ENCODE measurements around the gene TOP2B. TPM values are rescaled to one million over a fixed set of nuclear protein-coding genes. Genes with fewer than 3 reads are reported as not detected.

TOP2B gene
- total and polyA plus RNA-seq, 7 experiments from 2014 or later, result 66.6 to 190 (median 123) TPM

GRCh38 chr3:25678581-25678980, 13.9 kb upstream of the TOP2B start:
- peaks cover 0 to 10% (median 0%) of the 10 kb centered on the region in 5 donors for H3K36me3 Mint-ChIP-seq
- CTCF ChIA-PET, result no interaction called here

DNA sequence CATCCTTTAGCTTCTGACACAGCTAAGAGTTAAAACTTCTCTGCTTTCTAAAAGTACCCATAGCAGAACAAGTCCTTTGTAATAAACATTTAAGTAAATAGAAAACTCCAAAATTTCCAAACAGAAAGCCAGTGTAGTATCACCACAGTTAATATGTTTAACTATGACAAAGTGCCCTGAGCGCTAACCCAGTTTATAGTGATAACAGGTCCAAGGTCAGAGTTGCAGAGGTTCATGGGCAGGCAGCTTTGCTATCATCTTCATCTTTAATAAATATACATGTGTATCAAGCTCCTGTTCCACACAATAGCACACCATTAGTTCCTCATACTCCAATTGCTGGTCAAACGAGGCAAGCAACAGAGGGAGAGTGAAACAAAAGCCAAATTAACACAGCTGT, 12.4 kb upstream of the TOP2B start:
- DNase-seq (no peak), ATAC-seq (no peak)
- H3K9me3 Mint-ChIP-seq, result no peaks in the 10 kb centered on the region
- Histone ChIP-seq H3K27me3 (ENCODE audit: control insufficient read depth in 2 of 2, insufficient read depth in 2 of 2, low read length in 2 of 2) (no peaks in the 10 kb centered on the region), H3K9me3 (ENCODE audit: control insufficient read depth in 2 of 3, low read length in 3 of 3) (no peaks in the 10 kb centered on the region), H3K36me3 (ENCODE audit: control insufficient read depth in 2 of 3, insufficient read depth in 3 of 3, low read length in 3 of 3) (no peaks in the 10 kb centered on the region), H3K4me1 (ENCODE audit: control insufficient read depth in 2 of 2, insufficient read depth in 2 of 2, low read length in 2 of 2) (no peaks in the 10 kb centered on the region), H3K4me3 (ENCODE audit: low read length) (no peak overlapping the region), H3K27ac (ENCODE audit: low read depth, low read length) (no peak overlapping the region)
- peaks cover 0 to 10% (median 0%) of the 10 kb centered on the region in 5 donors for H3K27me3 Mint-ChIP-seq
- H3K27ac Mint-ChIP-seq, result no peak overlapping the region
- H3K4me3 Mint-ChIP-seq, result no peak overlapping the region
- H3K4me1 Mint-ChIP-seq, result peaks cover 0 to 4% (median 0%) of the 10 kb centered on the region in 7 donors
- ChIA-PET POLR2A (interaction anchor here (1.4 kb wide), 1 partner anchor 10 kb away, joined by 5 read pairs; no protein-coding TSS in a partner anchor), CTCF (no interaction called here)
- peaks cover 0 to 8% (median 2%) of the 10 kb centered on the region in 5 donors for H3K36me3 Mint-ChIP-seq
- intact Hi-C loops (cut with micrococcal nuclease), result no loop called here

More at GRCh38 chr3:25678581-25678980, 13.9 kb upstream of the TOP2B start:
- intact Hi-C loops (cut with micrococcal nuclease), result no loop called here
- no peak overlapping the region for H3K27ac Mint-ChIP-seq
- POLR2A ChIA-PET, result no interaction called here
- no peaks in the 10 kb centered on the region for H3K9me3 Mint-ChIP-seq
- H3K9me3 ChIP-seq (ENCODE audit: control insufficient read depth in 2 of 3, low read length in 3 of 3), result no peaks in the 10 kb centered on the region
- no peaks in the 10 kb centered on the region for H3K27me3 ChIP-seq (ENCODE audit: control insufficient read depth in 2 of 2, insufficient read depth in 2 of 2, low read length in 2 of 2)
- no peaks in the 10 kb centered on the region for H3K36me3 ChIP-seq (ENCODE audit: control insufficient read depth in 2 of 3, insufficient read depth in 3 of 3, low read length in 3 of 3)
- H3K4me1 ChIP-seq (ENCODE audit: control insufficient read depth in 2 of 2, insufficient read depth in 2 of 2, low read length in 2 of 2), result no peaks in the 10 kb centered on the region
- H3K27me3 Mint-ChIP-seq, result peaks cover 0 to 10% (median 0%) of the 10 kb centered on the region in 5 donors
- H3K4me3 ChIP-seq (ENCODE audit: low read length), result no peak overlapping the region
- H3K27ac ChIP-seq (ENCODE audit: low read depth, low read length), result no peak overlapping the region
- no peak for DNase-seq
- H3K4me1 Mint-ChIP-seq, result peaks cover 0 to 4% (median 0%) of the 10 kb centered on the region in 7 donors
- ATAC-seq, result no peak
- no peak overlapping the region for H3K4me3 Mint-ChIP-seq

GRCh38 chr3:25674670-25675069, 10.0 kb upstream of the TOP2B start:
- intact Hi-C loops (cut with micrococcal nuclease), result no loop called here
- no peaks in the 10 kb centered on the region for H3K27me3 ChIP-seq (ENCODE audit: control insufficient read depth in 2 of 2, insufficient read depth in 2 of 2, low read length in 2 of 2)
- no peak overlapping the region for H3K27ac ChIP-seq (ENCODE audit: low read depth, low read length)
- no peaks in the 10 kb centered on the region for H3K36me3 ChIP-seq (ENCODE audit: control insufficient read depth in 2 of 3, insufficient read depth in 3 of 3, low read length in 3 of 3)
- no peaks in the 10 kb centered on the region for H3K4me1 ChIP-seq (ENCODE audit: control insufficient read depth in 2 of 2, insufficient read depth in 2 of 2, low read length in 2 of 2)
- Mint-ChIP-seq H3K27ac (no peak overlapping the region), H3K4me3 (no peak overlapping the region), H3K36me3 (peaks cover 0 to 5% (median 0%) of the 10 kb centered on the region in 5 donors), H3K4me1 (peaks cover 0 to under 1% (median 0%) of the 10 kb centered on the region in 7 donors), H3K27me3 (peaks cover 0 to 10% (median 0%) of the 10 kb centered on the region in 5 donors), H3K9me3 (no peaks in the 10 kb centered on the region)
- no peak overlapping the region for H3K4me3 ChIP-seq (ENCODE audit: low read length)
- ATAC-seq, result no peak
- POLR2A ChIA-PET, result no interaction called here
- DNase-seq, result no peak
- no peaks in the 10 kb centered on the region for H3K9me3 ChIP-seq (ENCODE audit: control insufficient read depth in 2 of 3, low read length in 3 of 3)
- CTCF ChIA-PET, result no interaction called here

GRCh38 chr3:25673738-25674298, 9.1 kb upstream of the TOP2B start:
- Mint-ChIP-seq H3K27ac (no peak overlapping the region), H3K27me3 (peaks cover 0 to 10% (median 0%) of the 10 kb centered on the region in 5 donors), H3K4me1 (no peaks in the 10 kb centered on the region), H3K36me3 (peaks cover 0 to 5% (median 0%) of the 10 kb centered on the region in 5 donors), H3K4me3 (no peak overlapping the region), H3K9me3 (no peaks in the 10 kb centered on the region)
- DNase-seq, result no peak
- Histone ChIP-seq H3K4me3 (ENCODE audit: low read length) (no peak overlapping the region), H3K27ac (ENCODE audit: low read depth, low read length) (no peak overlapping the region), H3K4me1 (ENCODE audit: control insufficient read depth in 2 of 2, insufficient read depth in 2 of 2, low read length in 2 of 2) (no peaks in the 10 kb centered on the region), H3K27me3 (ENCODE audit: control insufficient read depth in 2 of 2, insufficient read depth in 2 of 2, low read length in 2 of 2) (no peaks in the 10 kb centered on the region), H3K36me3 (ENCODE audit: control insufficient read depth in 2 of 3, insufficient read depth in 3 of 3, low read length in 3 of 3) (no peaks in the 10 kb centered on the region), H3K9me3 (ENCODE audit: control insufficient read depth in 2 of 3, low read length in 3 of 3) (no peaks in the 10 kb centered on the region)
- ChIA-PET CTCF (interaction anchor here (1.3 kb wide), 1 partner anchor 26 kb away, joined by 3 read pairs; no protein-coding TSS in a partner anchor), POLR2A (no interaction called here)
- no peak for ATAC-seq
- intact Hi-C loops (cut with micrococcal nuclease), result no loop called here

DNA sequence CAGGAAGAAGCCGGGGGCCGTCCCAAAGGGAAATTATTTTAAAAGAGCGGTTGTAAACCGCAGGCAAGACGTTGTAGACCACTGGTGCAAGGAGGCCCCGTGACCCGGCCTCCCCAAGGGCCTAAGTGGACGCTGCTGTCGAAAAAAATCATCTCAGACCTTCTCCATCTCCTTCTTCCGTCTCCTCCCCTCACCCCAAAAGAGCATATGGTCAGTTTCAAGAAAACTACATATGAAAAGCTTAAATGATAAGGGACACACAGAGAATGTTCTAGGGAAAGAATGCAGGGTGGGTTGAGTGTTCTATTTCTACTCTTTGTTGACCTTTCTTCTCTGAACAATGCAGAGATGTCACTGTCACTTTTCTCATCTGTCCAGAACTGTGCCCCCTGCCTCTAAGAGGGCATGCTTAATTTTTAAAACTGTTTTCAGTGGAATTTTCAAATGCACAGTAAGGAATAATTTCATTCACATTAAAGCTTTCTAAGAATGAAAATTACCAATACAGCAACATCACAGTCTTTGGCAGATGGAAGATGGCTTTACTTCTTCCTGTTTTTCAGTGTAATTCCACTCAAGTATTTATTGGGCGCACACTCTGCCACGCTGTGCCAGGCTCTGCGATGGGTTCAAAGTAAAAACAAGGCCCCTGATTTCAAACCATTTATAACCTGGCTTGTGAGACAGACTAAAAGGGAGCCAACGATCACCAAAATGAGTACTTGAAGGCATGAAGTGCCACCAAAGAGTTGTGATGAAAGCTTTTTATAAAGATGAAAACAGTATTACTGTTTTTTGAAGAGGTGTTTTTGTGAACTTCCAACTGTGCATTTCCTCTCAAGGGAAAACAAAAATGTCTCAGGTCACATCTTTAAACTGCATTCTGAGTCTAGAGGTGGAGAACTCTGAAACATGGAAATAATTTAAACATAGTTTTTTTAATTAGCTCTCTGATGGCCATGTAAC, 891 bp upstream of the TOP2B start:
- DNase-seq (peak in 6 of 9 donors; percentile 33 to 47 (median 43)), ATAC-seq (no peak)
- H3K27ac Mint-ChIP-seq, result peak overlapping the region; percentile 97 to 100 (median 99)
- H3K4me3 Mint-ChIP-seq, result peak overlapping the region; percentile 89 to 100 (median 98)
- Histone ChIP-seq H3K36me3 (ENCODE audit: control insufficient read depth in 2 of 3, insufficient read depth in 3 of 3, low read length in 3 of 3) (peaks cover 0 to 3% (median 0%) of the 10 kb centered on the region in 3 experiments), H3K27me3 (ENCODE audit: control insufficient read depth in 2 of 2, insufficient read depth in 2 of 2, low read length in 2 of 2) (no peaks in the 10 kb centered on the region), H3K4me1 (ENCODE audit: control insufficient read depth in 2 of 2, insufficient read depth in 2 of 2, low read length in 2 of 2) (peaks cover 5 to 31% of the 10 kb centered on the region in 2 donors), H3K27ac (ENCODE audit: low read depth, low read length) (peak overlapping the region; percentile 95), H3K9me3 (ENCODE audit: control insufficient read depth in 2 of 3, low read length in 3 of 3) (no peaks in the 10 kb centered on the region), H3K4me3 (ENCODE audit: low read length) (peak overlapping the region; percentile 63)
- peaks cover 0 to 5% (median 3%) of the 10 kb centered on the region in 5 donors for H3K36me3 Mint-ChIP-seq
- intact Hi-C loops (cut with micrococcal nuclease), result loop anchor here (1.0 to 10.0 kb wide), 8 partner anchors 118 to 1969 kb away; partner anchors contain the start of genes NGLY1 (in 2 of the 2), NKIRAS1 (in 2 of the 2), OXSM (in 2 of the 2) and RPL15 (in 2 of the 2)
- peaks cover 0 to 4% (median 0%) of the 10 kb centered on the region in 11 donors for H3K9me3 Mint-ChIP-seq
- H3K4me1 Mint-ChIP-seq, result peaks cover 17 to 50% (median 43%) of the 10 kb centered on the region in 7 donors
- ChIA-PET CTCF (interaction anchor here (0.7 to 1.0 kb wide), 4 partner anchors 18 to 198 kb away, joined by 3 to 5 read pairs (median 4); no protein-coding TSS in a partner anchor), POLR2A (interaction anchor here (0.5 to 1.6 kb wide), 7 partner anchors 19 to 637 kb away, joined by 3 to 11 read pairs (median 4); partner anchors contain the start of genes NGLY1 and OXSM)
- H3K27me3 Mint-ChIP-seq, result peaks cover 0 to 4% (median 0%) of the 10 kb centered on the region in 5 donors
